ENCODE results near the gene HNRNPDL.
"Not testable (repeated sequence)": the region's sequence is repeated elsewhere in the genome, so short reads cannot be mapped to it uniquely, and the experiment has no call there.

HNRNPDL gene

DNA sequence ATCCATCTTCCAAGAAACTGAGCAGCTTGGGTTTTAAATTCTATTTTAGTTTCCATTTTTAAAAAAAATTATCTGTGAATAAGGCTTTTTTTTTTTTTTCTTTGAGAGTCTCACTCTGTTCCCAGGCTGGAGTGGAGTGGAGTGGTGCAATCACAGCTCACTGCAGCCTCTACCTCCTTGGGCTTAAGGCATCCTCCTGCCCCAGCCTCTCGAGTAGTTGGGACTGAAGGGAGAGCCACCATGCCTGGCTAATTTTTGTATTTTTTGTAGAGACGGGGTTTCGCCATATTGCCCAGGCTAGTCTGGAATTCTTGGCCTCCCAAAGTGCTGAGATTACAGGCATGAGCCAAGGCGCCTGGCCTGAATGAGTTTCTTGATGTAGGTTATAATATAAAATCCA is 1.6 kb upstream of the HNRNPDL start:
- DNase-seq: no peak

DNA sequence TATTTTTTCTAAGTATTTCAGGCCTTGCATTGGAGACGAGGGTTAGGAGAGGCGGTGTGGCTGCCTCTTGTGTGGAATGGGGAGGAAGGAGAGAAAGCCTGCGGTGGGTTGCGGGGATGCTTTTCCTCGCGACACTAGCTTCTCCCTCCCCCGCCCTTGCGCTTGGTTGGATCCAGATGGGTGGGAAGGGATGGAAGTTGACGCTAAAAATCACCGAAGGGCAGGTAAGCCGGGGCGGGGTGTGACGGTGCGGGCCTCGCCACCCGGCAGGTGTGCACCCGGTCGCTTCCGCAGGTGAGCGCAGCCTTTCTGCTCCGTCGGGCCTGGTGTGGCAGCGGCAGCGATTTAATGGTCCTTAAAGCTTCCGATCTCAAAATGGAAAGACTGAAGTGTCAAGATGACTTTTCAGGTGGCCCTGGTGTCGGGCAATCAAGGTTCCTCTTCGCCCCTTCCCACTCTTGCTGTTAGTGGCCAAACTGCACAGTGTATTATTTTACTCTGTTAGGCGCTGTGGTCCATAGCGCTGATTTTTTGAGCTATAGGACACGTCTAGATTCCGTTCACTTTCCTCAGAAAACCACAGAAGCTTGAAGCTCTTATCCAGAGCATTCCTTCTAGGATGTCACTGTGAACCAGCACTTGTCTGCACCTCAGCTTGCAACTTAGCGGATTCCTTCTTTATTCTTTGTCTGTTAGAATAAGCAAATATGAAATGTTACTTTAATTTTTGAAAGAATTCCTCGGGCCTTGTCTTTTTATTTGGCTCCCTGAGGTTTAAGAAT is 893 bp upstream of the HNRNPDL start:
- peak; percentile 23 for DNase-seq

GRCh38 chr4:82429728-82430192 is 502 bp downstream of the HNRNPDL start:
- no peak for DNase-seq

GRCh38 chr4:82428969-82429727 is 1.1 kb downstream of the HNRNPDL start:
- DNase-seq: peak; percentile 92

- no peak for DNase-seq
Observed at GRCh38 chr4:82428526-82428968, 1.7 kb downstream of the HNRNPDL start.

GRCh38 chr4:82425478-82425877 is 4.8 kb downstream of the HNRNPDL start:
- no peak for DNase-seq

DNA sequence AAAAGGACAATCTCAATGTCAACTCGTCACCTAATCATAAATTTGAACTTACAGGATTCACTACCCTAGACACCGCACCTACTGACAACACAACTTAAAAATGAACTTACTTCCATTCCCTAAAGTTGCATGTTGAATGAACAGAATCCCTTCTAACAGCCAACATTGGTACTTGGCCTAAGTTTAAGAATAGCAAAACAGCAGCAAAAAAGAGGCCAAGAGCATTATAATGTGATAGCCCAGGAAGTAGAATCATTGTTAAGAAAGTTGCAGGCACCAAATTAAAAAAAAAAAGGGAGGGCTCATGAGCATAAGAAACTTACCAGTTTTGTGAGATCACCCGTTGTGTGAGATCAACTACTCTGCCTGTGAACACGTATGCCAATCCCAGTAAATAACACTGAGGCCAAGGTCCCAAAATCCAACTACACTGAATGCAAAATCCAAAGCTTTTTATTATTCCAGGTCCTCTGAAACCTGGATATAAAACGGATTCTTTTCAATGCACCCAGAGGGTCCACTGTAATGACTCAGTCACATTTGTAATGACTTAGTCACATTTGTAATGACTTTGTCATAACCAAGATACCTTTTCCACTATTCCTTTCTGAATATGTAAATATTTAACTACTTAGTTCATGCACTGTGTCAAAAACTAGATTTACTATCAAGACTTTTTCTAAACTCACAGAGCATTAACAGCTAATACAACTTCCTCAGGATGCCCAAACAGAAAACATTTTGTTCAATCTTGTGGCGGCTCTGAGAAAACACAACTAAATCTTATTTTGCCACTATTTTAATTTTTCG is 6.8 kb downstream of the HNRNPDL start:
- no peak for DNase-seq

GRCh38 chr4:82422616-82423015 is 7.6 kb downstream of the HNRNPDL start:
- DNase-seq: no peak

- DNase-seq: no peak
Observed at GRCh38 chr4:82421796-82422560, 8.3 kb downstream of the HNRNPDL start.

DNA sequence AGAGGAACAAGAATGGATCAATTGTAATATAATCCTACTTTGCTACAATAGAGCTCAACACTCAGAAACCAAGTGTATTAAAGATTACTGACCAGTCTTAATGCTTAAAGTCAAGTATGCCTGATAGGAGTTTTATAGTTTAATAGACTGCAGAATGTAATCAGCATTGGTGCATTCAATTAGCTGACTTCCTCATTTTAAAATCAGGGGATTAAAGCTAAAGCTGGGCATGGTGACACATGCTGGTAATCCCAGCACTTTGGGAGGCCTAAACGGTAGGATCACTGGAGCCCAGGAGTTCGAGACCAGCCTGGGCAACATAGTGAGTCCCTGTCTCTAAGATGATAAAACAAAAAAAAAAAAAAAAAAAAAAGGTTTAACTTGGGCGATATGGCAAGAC is 10.8 kb downstream of the HNRNPDL start:
- no peak for DNase-seq

DNA sequence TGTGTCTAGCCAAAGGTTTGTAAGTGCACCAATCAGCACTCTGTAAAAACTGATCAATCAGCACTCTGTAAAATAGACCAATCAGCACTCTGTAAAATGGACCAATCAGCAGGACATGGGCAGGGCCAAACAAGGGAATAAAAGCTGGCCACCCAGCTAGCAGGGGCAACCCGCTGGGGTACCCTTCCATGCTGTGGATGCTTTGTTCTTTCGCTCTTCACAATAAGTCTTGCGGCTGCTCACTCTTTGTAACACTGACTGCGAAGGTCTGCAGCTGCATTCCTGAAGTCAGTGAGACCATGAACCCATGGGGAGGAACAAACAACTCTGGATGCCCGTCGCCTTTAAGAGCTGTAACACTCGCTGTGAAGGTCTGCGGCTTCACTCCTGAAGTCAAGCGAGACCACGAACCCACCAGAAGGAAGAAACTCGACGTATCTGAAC is 14.3 kb downstream of the HNRNPDL start:
- no peak for DNase-seq

DNA sequence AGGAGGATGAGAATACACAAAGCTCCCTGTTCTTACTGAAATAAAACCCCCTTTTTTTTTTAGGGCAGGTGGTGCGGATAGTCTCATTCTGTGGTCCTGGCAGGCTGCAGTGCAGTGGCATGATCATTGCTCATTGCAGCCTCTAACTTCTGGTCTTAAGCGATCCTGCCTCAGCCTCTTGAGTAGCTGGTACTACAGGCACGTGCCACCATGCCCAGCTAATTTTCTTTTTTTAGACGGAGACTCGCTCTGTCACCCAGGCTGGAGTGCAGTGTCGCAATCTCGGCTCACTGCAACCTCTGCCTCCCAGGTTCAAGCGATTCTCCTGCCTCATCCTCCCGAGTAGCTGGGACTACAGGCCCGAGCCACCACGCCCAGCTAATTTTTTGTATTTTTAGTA is 15.2 kb downstream of the HNRNPDL start:
- DNase-seq: not testable (repeated sequence)

DNA sequence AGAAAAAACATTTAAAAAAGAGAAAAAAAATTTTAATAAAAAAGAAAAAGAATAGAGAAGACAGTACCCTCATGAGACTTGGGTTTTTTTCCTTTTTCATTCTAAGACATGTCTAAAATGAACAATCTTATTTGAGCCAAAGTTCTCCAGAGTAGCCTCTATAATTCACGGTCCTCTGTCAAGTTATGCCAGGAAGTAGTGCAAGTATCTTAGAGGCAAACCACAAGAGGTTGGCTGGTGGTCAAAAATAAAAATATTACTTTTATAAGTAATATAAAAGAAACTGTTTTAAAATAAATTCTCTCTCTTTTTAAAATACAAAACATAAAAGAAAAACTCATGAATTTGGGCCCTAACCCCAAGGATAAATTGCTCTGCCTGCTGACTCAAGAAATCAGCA is 26.5 kb downstream of the HNRNPDL start:
- no peak for DNase-seq

GRCh38 chr4:82402196-82402775 is 28.0 kb downstream of the HNRNPDL start:
- no peak for DNase-seq

- no peak for DNase-seq
Observed at GRCh38 chr4:82401600-82401999, 28.7 kb downstream of the HNRNPDL start.

GRCh38 chr4:82398263-82398662 is 32.0 kb downstream of the HNRNPDL start:
- DNase-seq: no peak

- DNase-seq: no peak
Observed at GRCh38 chr4:82397527-82397926, 32.7 kb downstream of the HNRNPDL start.

GRCh38 chr4:82394896-82395295 is 35.4 kb downstream of the HNRNPDL start:
- DNase-seq: no peak

DNA sequence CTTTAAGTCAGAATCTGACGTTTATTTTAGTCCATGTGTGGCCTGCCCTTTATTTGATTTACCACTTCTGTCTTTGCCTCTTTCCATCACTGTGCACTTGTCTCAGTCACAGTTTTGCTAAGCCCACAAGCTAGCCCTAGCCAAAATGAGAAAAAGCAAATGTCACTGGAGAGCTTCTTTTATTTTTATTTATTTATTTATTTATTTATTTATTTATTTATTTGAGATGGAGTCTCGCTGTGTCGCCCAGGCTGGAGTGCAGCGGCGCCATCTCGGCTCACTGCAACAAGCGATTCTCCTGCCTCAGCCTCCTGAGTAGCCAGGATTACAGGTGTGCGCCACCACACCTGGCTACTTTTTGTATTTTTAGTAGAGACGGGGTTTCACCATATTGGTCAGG is 40.2 kb downstream of the HNRNPDL start:
- not testable (repeated sequence) for DNase-seq

DNA sequence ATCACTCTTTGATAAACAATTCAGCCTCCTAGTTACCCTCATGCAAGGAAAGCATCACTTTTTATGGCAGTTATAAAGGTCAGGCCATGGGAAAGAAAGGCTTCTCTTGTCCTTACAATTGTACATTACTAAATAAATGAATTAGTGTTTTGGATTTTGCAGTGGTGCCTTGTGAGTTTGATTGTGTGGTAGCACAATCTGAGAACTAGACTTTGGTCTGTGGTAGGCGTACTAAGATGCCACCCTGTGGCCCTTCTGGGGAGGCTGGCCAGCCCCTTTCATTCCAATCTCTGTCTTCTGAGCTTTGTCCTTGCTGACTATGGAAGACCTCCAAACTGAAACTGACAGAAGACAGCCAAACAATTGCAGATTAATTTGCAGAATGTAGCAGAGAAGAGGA is 41.9 kb downstream of the HNRNPDL start:
- DNase-seq: no peak

DNA sequence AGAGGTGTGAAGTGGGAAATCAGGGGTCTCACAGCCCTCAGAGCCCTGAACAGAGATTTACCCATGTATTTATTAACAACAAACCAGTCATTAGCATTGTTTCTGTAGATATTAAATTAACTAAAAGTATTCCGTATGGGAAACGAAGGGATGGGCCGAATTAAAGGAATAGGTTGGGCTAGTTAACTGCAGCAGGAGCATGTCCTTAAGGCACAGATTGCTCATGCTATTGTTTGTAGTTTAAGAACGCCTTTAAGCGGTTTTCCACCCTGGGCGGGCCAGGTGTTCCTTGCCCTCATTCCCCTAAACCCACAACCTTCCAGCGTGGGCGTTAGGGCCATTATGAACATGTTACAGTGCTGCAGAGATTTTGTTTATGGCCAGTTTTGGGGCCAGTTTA is 44.0 kb downstream of the HNRNPDL start:
- DNase-seq: not testable (repeated sequence)

DNA sequence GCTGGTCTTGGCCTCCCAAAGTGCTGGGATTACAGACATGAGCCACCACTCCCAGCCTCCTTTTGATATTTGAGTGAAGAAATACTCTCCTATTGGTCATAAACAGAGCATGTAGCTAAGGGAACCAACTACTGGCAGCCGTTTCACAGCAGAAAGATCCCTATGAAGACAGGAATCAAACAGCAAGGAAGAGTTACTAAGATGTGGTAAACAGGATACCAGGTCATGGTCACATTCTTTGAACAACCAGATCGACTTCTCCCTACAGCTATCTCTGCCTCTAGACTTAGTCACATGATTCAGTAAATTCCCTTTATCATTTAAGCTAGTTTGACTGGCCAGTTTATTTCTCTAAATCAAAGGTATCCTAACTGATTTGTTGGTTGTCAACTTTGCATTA is 47.5 kb downstream of the HNRNPDL start:
- DNase-seq: no peak

All from stimulated activated CD4-positive, alpha-beta T cell treated with anti-CD3 and anti-CD28 coated beads, Interleukin-12 subunit alpha, Interleukin-12 subunit beta, amount 100 ng/mL, for 4 hours (primary cell).